Measurements from ENCODE around the gene TARS3.
"Not testable (repeated sequence)": the region's sequence is repeated elsewhere in the genome, so short reads cannot be mapped to it uniquely, and the experiment has no call there.

Gene TARS3

GRCh38 chr15:101657171-101657570 is 67.1 kb downstream of the TARS3 start:
- in situ Hi-C loops (cut with MboI; ENCODE audit: low sequenced_read_pairs), result no loop called here

GRCh38 chr15:101654624-101655337 is 69.5 kb downstream of the TARS3 start:
- in situ Hi-C loops (cut with MboI; ENCODE audit: low sequenced_read_pairs), result loop anchor here (5.0 kb wide), 1 partner anchor 367 kb away; no protein-coding TSS in a partner anchor

GRCh38 chr15:101654171-101654570 is 70.1 kb downstream of the TARS3 start:
- in situ Hi-C loops (cut with MboI; ENCODE audit: low sequenced_read_pairs), result loop anchor here (5.0 kb wide), 1 partner anchor 367 kb away; no protein-coding TSS in a partner anchor

GRCh38 chr15:101652786-101653430 is 71.4 kb downstream of the TARS3 start:
- in situ Hi-C loops (cut with MboI; ENCODE audit: low sequenced_read_pairs), result loop anchor here (5.0 kb wide), 1 partner anchor 366 kb away; no protein-coding TSS in a partner anchor

GRCh38 chr15:101652098-101652785 is 72.0 kb downstream of the TARS3 start, which contains the start of gene TM2D3:
TSS of gene TM2D3 (minus strand) at chr15:101652381. CDS start at chr15:101652361, 20 bp downstream.
- in situ Hi-C loops (cut with MboI; ENCODE audit: low sequenced_read_pairs), result loop anchor here (5.0 kb wide), 1 partner anchor 365 kb away; no protein-coding TSS in a partner anchor

- in situ Hi-C loops (cut with MboI; ENCODE audit: low sequenced_read_pairs), result loop anchor here (5.0 kb wide), 1 partner anchor 364 kb away; no protein-coding TSS in a partner anchor
Measured at GRCh38 chr15:101651554-101652097, 72.6 kb downstream of the TARS3 start.

GRCh38 chr15:101650145-101650544 is 74.1 kb downstream of the TARS3 start:
- in situ Hi-C loops (cut with MboI; ENCODE audit: low sequenced_read_pairs), result loop anchor here (5.0 kb wide), 1 partner anchor 363 kb away; no protein-coding TSS in a partner anchor

- in situ Hi-C loops (cut with MboI; ENCODE audit: low sequenced_read_pairs), result no loop called here
Measured at GRCh38 chr15:101648356-101648755, 75.9 kb downstream of the TARS3 start.

GRCh38 chr15:101647251-101647650 is 77.0 kb downstream of the TARS3 start:
- in situ Hi-C loops (cut with MboI; ENCODE audit: low sequenced_read_pairs), result no loop called here

GRCh38 chr15:101646672-101647071 is 77.6 kb downstream of the TARS3 start:
- in situ Hi-C loops (cut with MboI; ENCODE audit: low sequenced_read_pairs), result no loop called here

- in situ Hi-C loops (cut with MboI; ENCODE audit: low sequenced_read_pairs), result no loop called here
Measured at GRCh38 chr15:101642361-101642760, 81.9 kb downstream of the TARS3 start.

- in situ Hi-C loops (cut with MboI; ENCODE audit: low sequenced_read_pairs), result no loop called here
Measured at GRCh38 chr15:101641894-101642293, 82.4 kb downstream of the TARS3 start.

GRCh38 chr15:101641129-101641764 is 83.0 kb downstream of the TARS3 start:
- in situ Hi-C loops (cut with MboI; ENCODE audit: low sequenced_read_pairs), result no loop called here

GRCh38 chr15:101639667-101640066 is 84.6 kb downstream of the TARS3 start:
- in situ Hi-C loops (cut with MboI; ENCODE audit: low sequenced_read_pairs), result no loop called here

- in situ Hi-C loops (cut with MboI; ENCODE audit: low sequenced_read_pairs), result no loop called here
Measured at GRCh38 chr15:101637919-101638318, 86.4 kb downstream of the TARS3 start.

GRCh38 chr15:101637516-101637915 is 86.8 kb downstream of the TARS3 start:
- in situ Hi-C loops (cut with MboI; ENCODE audit: low sequenced_read_pairs), result no loop called here

- in situ Hi-C loops (cut with MboI; ENCODE audit: low sequenced_read_pairs), result no loop called here
Measured at GRCh38 chr15:101637038-101637437, 87.2 kb downstream of the TARS3 start.

GRCh38 chr15:101635944-101636727 is 88.1 kb downstream of the TARS3 start:
- in situ Hi-C loops (cut with MboI; ENCODE audit: low sequenced_read_pairs), result no loop called here

GRCh38 chr15:101633356-101633755 is 90.9 kb downstream of the TARS3 start:
- in situ Hi-C loops (cut with MboI; ENCODE audit: low sequenced_read_pairs), result no loop called here

- in situ Hi-C loops (cut with MboI; ENCODE audit: low sequenced_read_pairs), result not testable (repeated sequence)
Measured at GRCh38 chr15:101626729-101627128, 97.5 kb downstream of the TARS3 start.
